IMR-90 (cell line): ENCODE measurements around the gene NT5M. TPM values are rescaled to one million over a fixed set of nuclear protein-coding genes. Genes with fewer than 3 reads are reported as not detected.

Source experiments
- ATAC-seq: fragments of 200-7000 bp; cut with Tn5 transposase; 2 replicates; pipeline ENCODE4 v1.9.1; 2020; ENCODE audit warnings: low read depth, mild to moderate bottlenecking, moderate library complexity
- BruUV-seq: library from RNA; stranded (reverse); fragments of 400-500 nt; replicated peaks from 2 replicates; lab custom pipeline; 2021; lab: Mats Ljungman, UMichigan
- CTCF ChIA-PET: fragments of 300-600 bp; formaldehyde crosslinking; extraction: SDS; loops from one replicate; lab custom pipeline; 2021; ENCODE audit warnings: antibody characterized with exemption; lab: Yijun Ruan, JAX
- POLR2A ChIA-PET: fragments of 300-600 bp; sonication (Branson Sonifier 250); formaldehyde crosslinking; loops from one replicate; lab custom pipeline; 2022; ENCODE audit warnings: antibody characterized with exemption; ENCODE audit not compliant: unreplicated experiment; lab: Charles Lee
- DNase-seq: peaks from one replicate; pipeline ENCODE4 v3.0.0; 2013
- H2AFZ ChIP-seq: replicated peaks from 2 replicates; pipeline ENCODE3; 2013; ENCODE audit warnings: low read length, mild to moderate bottlenecking; ENCODE audit not compliant: poor library complexity
- H2AK5ac ChIP-seq: 2 replicates; pipeline ENCODE4 v1.6.1; 2013; ENCODE audit warnings: low read depth, low read length, inconsistent platforms
- H2AK9ac ChIP-seq: replicated peaks from 2 replicates; pipeline ENCODE3; 2013; ENCODE audit warnings: mild to moderate bottlenecking, low read depth, low read length, moderate library complexity; ENCODE audit not compliant: poor library complexity
- H2BK120ac ChIP-seq: 2 replicates; pipeline ENCODE4 v1.6.1; 2013; ENCODE audit warnings: low read depth, low read length, inconsistent platforms
- H2BK15ac ChIP-seq: 3 replicates; pipeline ENCODE4 v1.6.1; 2013; ENCODE audit warnings: low read depth, low read length, inconsistent platforms
- H2BK20ac ChIP-seq: 2 replicates; pipeline ENCODE4 v1.6.1; 2013; ENCODE audit warnings: low read depth, mild to moderate bottlenecking, inconsistent platforms, low read length, moderate library complexity
- H2BK5ac ChIP-seq: 2 replicates; pipeline ENCODE4 v1.6.1; 2013; ENCODE audit warnings: mild to moderate bottlenecking, low read depth, low read length, inconsistent platforms; ENCODE audit not compliant: poor library complexity, severe bottlenecking
- H3K14ac ChIP-seq: replicated peaks from 2 replicates; pipeline ENCODE4 v1.6.1; 2013; ENCODE audit warnings: low read depth, low read length, inconsistent platforms
- H3K18ac ChIP-seq: 2 replicates; pipeline ENCODE4 v1.6.1; 2013; ENCODE audit warnings: low read depth, low read length, control low read depth
- H3K23ac ChIP-seq: 2 replicates; pipeline ENCODE4 v1.6.1; 2013; ENCODE audit warnings: low read depth, low read length, inconsistent platforms
- H3K27ac ChIP-seq: 2 replicates; pipeline ENCODE4 v1.5.1; 2013; ENCODE audit warnings: mild to moderate bottlenecking, control low read depth, low read length; ENCODE audit not compliant: insufficient read depth
- H3K27me3 ChIP-seq: 2 replicates; pipeline ENCODE4 v1.6.1; 2013; ENCODE audit warnings: low read length; ENCODE audit not compliant: control insufficient read depth, insufficient read depth
- H3K36me3 ChIP-seq: 2 replicates; pipeline ENCODE4 v1.6.1; 2013; ENCODE audit warnings: low read length, mixed read lengths; ENCODE audit not compliant: control insufficient read depth, insufficient read depth
- H3K4ac ChIP-seq: 2 replicates; pipeline ENCODE4 v1.6.1; 2013; ENCODE audit warnings: low read depth, low read length, inconsistent platforms
- H3K4me1 ChIP-seq: 2 replicates; pipeline ENCODE4 v1.6.1; 2013; ENCODE audit warnings: low read length, mixed read lengths; ENCODE audit not compliant: control insufficient read depth, insufficient read depth
- H3K4me2 ChIP-seq: 2 replicates; pipeline ENCODE4 v1.6.1; 2013; ENCODE audit warnings: low read depth, mild to moderate bottlenecking, control low read depth, low read length, moderate library complexity
- H3K4me3 ChIP-seq: 2 replicates; pipeline ENCODE4 v1.5.1; 2013; ENCODE audit warnings: low read depth, mild to moderate bottlenecking, control low read depth, low read length, moderate library complexity; ENCODE audit not compliant: insufficient read depth
- H3K56ac ChIP-seq: 2 replicates; pipeline ENCODE4 v1.6.1; 2013; ENCODE audit warnings: low read length, inconsistent platforms; ENCODE audit not compliant: insufficient read depth; ENCODE audit errors: extremely low read depth
- H3K79me1 ChIP-seq, 2 experiments: 2 replicates each; pipeline ENCODE4 v1.6.1; 2013; ENCODE audit warnings: low read length in 2 of 2, inconsistent platforms in 1 of 2, low read depth in 1 of 2
- H3K9ac ChIP-seq: 2 replicates; pipeline ENCODE4 v1.6.1; 2013; ENCODE audit warnings: low read depth, low read length, control low read depth
- H3K9me1 ChIP-seq: 2 replicates; pipeline ENCODE4 v1.6.1; 2013; ENCODE audit warnings: low read length, inconsistent platforms; ENCODE audit not compliant: insufficient read depth
- H3K9me3 ChIP-seq: 2 replicates; pipeline ENCODE4 v1.6.1; 2013; ENCODE audit warnings: low read length; ENCODE audit not compliant: control insufficient read depth, insufficient read depth
- H4K20me1 ChIP-seq: 2 replicates; pipeline ENCODE4 v1.6.1; 2013; ENCODE audit warnings: low read length, inconsistent platforms; ENCODE audit not compliant: insufficient read depth
- H4K5ac ChIP-seq: 2 replicates; pipeline ENCODE4 v1.6.1; 2013; ENCODE audit warnings: mild to moderate bottlenecking, low read depth, low read length, control low read depth
- H4K8ac ChIP-seq, 2 experiments: 2 replicates each; pipeline ENCODE4 v1.6.1; 2013; ENCODE audit warnings: low read depth in 2 of 2, low read length in 2 of 2, control low read depth in 1 of 2, inconsistent platforms in 1 of 2
- H4K91ac ChIP-seq: 2 replicates; pipeline ENCODE4 v1.6.1; 2013; ENCODE audit warnings: low read depth, low read length, inconsistent platforms; ENCODE audit not compliant: insufficient read depth
- BHLHE40 ChIP-seq: fragments of 150-350 bp; IDR thresholded peaks from 2 replicates; pipeline ENCODE4 v1.6.1; 2016; ENCODE audit warnings: mild to moderate bottlenecking, low read depth, low read length
- CEBPB ChIP-seq: IDR thresholded peaks from 2 replicates; pipeline ENCODE4 v1.6.1; 2012; ENCODE audit warnings: low read depth, low read length, improper control_type of control experiment
- CHD1 ChIP-seq: IDR thresholded peaks from 2 replicates; pipeline ENCODE4 v1.6.1; 2012; ENCODE audit warnings: low read depth, low read length, improper control_type of control experiment
- CTCF ChIP-seq: conservative IDR thresholded peaks from 2 replicates; pipeline ENCODE4 v1.5.1; 2012; ENCODE audit warnings: mild to moderate bottlenecking, low read depth, low read length, improper control_type of control experiment
- ELK1 ChIP-seq: fragments of 150-350 bp; IDR thresholded peaks from 2 replicates; pipeline ENCODE4 v1.6.1; 2016; ENCODE audit warnings: low read depth, mild to moderate bottlenecking, low read length, moderate library complexity, borderline replicate concordance
- FOS ChIP-seq: fragments of 150-350 bp; IDR thresholded peaks from 2 replicates; pipeline ENCODE4 v1.6.1; 2016; ENCODE audit warnings: low read depth, low read length
- MAFK ChIP-seq: IDR thresholded peaks from 2 replicates; pipeline ENCODE4 v1.6.1; 2012; ENCODE audit warnings: low read depth, low read length, improper control_type of control experiment
- MAZ ChIP-seq: IDR thresholded peaks from 2 replicates; pipeline ENCODE4 v1.6.1; 2012; ENCODE audit warnings: low read depth, mild to moderate bottlenecking, low read length, improper control_type of control experiment, moderate library complexity, borderline replicate concordance
- MXI1 ChIP-seq: IDR thresholded peaks from 2 replicates; pipeline ENCODE4 v1.6.1; 2012; ENCODE audit warnings: low read depth, mild to moderate bottlenecking, low read length, moderate library complexity, borderline replicate concordance
- NFE2L2 ChIP-seq: fragments of 150-350 bp; IDR thresholded peaks from 2 replicates; pipeline ENCODE4 v1.6.1; 2016; ENCODE audit warnings: low read depth, mild to moderate bottlenecking, low read length
- POLR2A ChIP-seq: IDR thresholded peaks from 2 replicates; pipeline ENCODE4 v1.6.1; 2012; ENCODE audit warnings: mild to moderate bottlenecking, low read depth, low read length
- RAD21 ChIP-seq: IDR thresholded peaks from 2 replicates; pipeline ENCODE4 v1.6.1; 2012; ENCODE audit warnings: low read length, improper control_type of control experiment
- RCOR1 ChIP-seq: IDR thresholded peaks from 2 replicates; pipeline ENCODE4 v1.6.1; 2012; ENCODE audit warnings: mild to moderate bottlenecking, low read length, improper control_type of control experiment; ENCODE audit not compliant: insufficient replicate concordance
- RFX5 ChIP-seq: IDR thresholded peaks from 2 replicates; pipeline ENCODE4 v1.8.0; 2012; ENCODE audit warnings: low read depth, mild to moderate bottlenecking, low read length, moderate library complexity
- SMC3 ChIP-seq: fragments of 150-350 bp; IDR thresholded peaks from 2 replicates; pipeline ENCODE4 v1.6.1; 2016; ENCODE audit warnings: low read depth, mild to moderate bottlenecking, antibody characterized with exemption, low read length, moderate library complexity
- USF2 ChIP-seq: fragments of 150-350 bp; IDR thresholded peaks from 2 replicates; pipeline ENCODE4 v1.6.1; 2017; ENCODE audit warnings: mild to moderate bottlenecking, antibody characterized with exemption, low read length, low read depth
- WGBS, 2 experiments: methylation state at CpG; one replicate each; pipeline versions ENCODE4 v1.1.5 to v1.1.7; 2013; ENCODE audit warnings: missing lambda C conversion rate in 2 of 2; ENCODE audit not compliant: insufficient read length in 1 of 2; ENCODE audit errors: extremely low coverage in 2 of 2; 5-methylcytosine and 5-hydroxymethylcytosine counted together
- dilution Hi-C: fragments of 300-500 bp; cut with HindIII; formaldehyde crosslinking; loops from one replicate; pipeline ENCODE4 v1.14.3; 2018; ENCODE audit warnings: low sequenced_read_pairs; ENCODE audit not compliant: unreplicated experiment
- in situ Hi-C: fragments of 300-500 bp; cut with MboI; formaldehyde crosslinking; loops from 3 replicates; pipeline ENCODE4 v1.14.3; 2019; ENCODE audit warnings: low sequenced_read_pairs, inconsistent platforms, mixed read lengths
- intact Hi-C: fragments of 100-400 bp; cut with micrococcal nuclease; formaldehyde crosslinking; loops from 2 replicates; pipeline ENCODE4 v1.10.0; 2022
- polyA plus RNA-seq, 3 experiments: library from polyadenylated mRNA; depleted of rRNA; stranded (reverse); fragments of >200 nt; gene quantifications; 2 replicates each; pipeline ENCODE4 v1.2.3, GENCODE V29; 2012; ENCODE audit warnings: low replicate concordance in 1 of 3
- total RNA-seq: library from RNA; depleted of rRNA; stranded (reverse); fragments of >200 nt; gene quantifications from 2 replicates; pipeline ENCODE4 v1.2.3, GENCODE V29; 2012

NT5M gene
- total and polyA plus RNA-seq, 2 of the 4 experiments (the other 2 are of a cell fraction): 0.18 to 0.32 TPM

GRCh38 chr17:17391668-17392370 lies 88.6 kb downstream of the NT5M start:
- Histone ChIP-seq H4K91ac (no peak overlapping the region), H3K9ac (no peak overlapping the region), H3K27ac (no peak overlapping the region), H2BK20ac (no peak overlapping the region), H3K27me3 (peaks cover 10% of the 10 kb centered on the region), H3K14ac (no peak overlapping the region), H2AK9ac (no peak overlapping the region), H3K9me3 (no peaks in the 10 kb centered on the region; the same call in 1 of the 2 replicates), H3K36me3 (no peaks in the 10 kb centered on the region), H3K23ac (no peak overlapping the region), H3K4ac (no peak overlapping the region), H4K8ac (no peak overlapping the region), H3K56ac (no peak overlapping the region), H3K79me1 (no peaks in the 10 kb centered on the region), H2BK15ac (no peak overlapping the region), H2BK5ac (no peak overlapping the region), H3K4me3 (no peak overlapping the region), H3K4me1 (no peaks in the 10 kb centered on the region), H3K9me1 (no peaks in the 10 kb centered on the region; the same call in 1 of the 2 replicates), H2BK120ac (no peak overlapping the region), H2AK5ac (no peak overlapping the region), H2AFZ (no peak overlapping the region), H4K5ac (no peak overlapping the region), H3K18ac (no peak overlapping the region), H4K20me1 (no peaks in the 10 kb centered on the region), H3K4me2 (no peak overlapping the region)
- no peak for DNase-seq
- in situ Hi-C loops: no loop called here
- dilution Hi-C loops: no loop called here
- WGBS, 2 experiments: 92% methylated on average over 13 of the region's 23 CpGs; no CpG with 5 or more reads in 1 of the 2 experiments
- no TSS peak for BruUV-seq
- TF ChIP-seq MAFK (no peak), RFX5 (no peak), BHLHE40 (no peak), RAD21 (no peak), POLR2A (no peak), USF2 (no peak), ELK1 (no peak), MXI1 (no peak), CEBPB (no peak), CHD1 (no peak), NFE2L2 (no peak), MAZ (no peak), SMC3 (no peak), RCOR1 (no peak), CTCF (no peak), FOS (no peak)
- intact Hi-C loops: no loop called here
- CTCF ChIA-PET: no interaction called here
- ATAC-seq: no peak
- POLR2A ChIA-PET: no interaction called here
